HG03469 (cell line): ENCODE results near the gene FAM78A.

Source experiments
- ATAC-seq: cut with Tn5 transposase; IDR thresholded peaks from one replicate; pipeline ENCODE4 v1.9.1; 2021; ENCODE audit warnings: mild to moderate bottlenecking, moderate library complexity, moderate number of reproducible peaks; ENCODE audit not compliant: unreplicated experiment

The FAM78A gene

DNA sequence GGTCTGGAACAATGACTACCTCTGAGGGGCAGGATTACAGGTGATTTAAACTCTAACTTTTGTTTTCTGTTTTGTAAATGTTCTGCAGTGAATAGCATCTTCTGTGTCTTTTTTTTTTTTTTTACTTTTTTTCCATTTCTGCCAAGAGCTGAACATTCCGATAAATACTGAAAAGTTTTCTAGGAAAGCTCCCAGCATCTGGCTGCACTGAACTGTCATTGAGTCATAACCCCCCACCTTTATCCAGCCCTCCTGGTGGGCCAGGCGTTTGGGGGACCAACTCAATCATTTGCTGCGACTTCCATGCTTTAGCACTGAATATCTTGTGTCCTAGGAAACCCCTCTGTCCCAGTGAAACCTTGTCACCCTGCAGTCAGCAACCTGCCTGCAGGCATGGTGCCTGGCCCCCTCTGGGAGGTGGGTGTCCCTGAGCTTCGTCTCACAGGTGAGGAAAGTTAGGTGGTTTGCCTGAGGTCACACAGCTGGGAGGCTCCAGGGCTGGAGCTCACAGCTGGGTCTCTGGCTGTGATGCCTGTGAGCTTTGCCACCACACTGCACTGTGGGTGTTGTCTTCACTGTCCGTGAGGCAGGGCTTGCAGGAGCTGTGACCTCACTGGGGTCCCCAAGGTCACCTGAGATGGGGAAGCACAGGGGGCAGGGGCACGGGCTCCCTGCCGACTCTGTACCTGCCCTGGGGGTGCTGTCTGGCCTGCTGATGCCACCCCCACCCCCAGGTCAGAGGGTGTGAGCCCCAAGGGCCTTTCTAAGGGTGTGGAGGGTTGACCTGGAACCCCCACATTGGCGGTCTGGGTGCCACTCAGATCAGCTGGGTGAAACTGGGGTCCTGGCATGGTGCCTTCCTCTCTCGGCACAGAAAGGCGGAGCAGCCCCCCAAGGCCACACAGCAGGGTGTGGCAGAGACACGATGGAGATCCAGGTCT, 27.3 kb upstream of the FAM78A start:
- ATAC-seq = no peak

DNA sequence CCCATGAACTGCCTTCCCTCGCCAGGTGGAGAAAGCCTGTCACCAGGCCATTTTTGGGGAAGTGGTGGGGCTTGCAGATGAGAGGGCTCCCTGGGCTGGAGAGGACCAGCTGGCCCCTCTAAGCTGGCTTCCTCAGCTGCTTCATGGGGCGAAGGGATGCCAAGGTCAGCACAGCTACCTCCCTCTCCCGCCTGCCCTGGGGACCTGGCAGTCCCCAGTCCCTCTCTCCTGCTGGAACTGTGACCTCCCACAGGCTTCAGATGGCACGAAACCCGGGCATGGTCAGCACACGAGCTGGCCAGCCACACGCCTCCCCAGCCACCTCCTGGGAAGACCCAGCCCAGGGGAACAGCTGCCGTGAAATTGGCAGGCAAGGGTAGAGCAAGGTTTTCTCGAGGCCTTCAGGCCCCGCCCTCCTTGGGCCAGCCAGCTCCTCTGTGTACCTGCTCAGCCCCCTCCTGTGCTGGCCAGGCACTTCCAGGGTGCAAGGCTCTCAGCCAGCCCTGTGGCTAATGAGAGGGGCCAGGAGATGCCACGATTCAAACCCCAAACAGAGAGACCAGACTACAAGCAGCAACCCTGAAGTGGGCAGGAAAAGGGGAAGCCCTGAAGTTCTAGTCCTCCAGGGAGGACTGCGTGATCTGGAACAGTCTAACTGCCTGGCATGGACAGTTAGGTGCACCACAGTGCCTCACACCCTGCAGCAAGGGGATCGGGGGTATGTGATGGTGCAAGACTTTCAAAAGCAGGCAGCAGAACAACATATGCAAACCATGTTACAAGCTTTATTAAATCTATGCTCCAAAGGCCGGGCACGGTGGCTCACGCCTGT, 26.1 kb upstream of the FAM78A start:
- no peak for ATAC-seq

- no peak for ATAC-seq
These were observed 24.1 kb upstream of the FAM78A start for GRCh38 chr9:131300444-131300843.

GRCh38 chr9:131299961-131300347, 23.6 kb upstream of the FAM78A start:
- no peak for ATAC-seq

DNA sequence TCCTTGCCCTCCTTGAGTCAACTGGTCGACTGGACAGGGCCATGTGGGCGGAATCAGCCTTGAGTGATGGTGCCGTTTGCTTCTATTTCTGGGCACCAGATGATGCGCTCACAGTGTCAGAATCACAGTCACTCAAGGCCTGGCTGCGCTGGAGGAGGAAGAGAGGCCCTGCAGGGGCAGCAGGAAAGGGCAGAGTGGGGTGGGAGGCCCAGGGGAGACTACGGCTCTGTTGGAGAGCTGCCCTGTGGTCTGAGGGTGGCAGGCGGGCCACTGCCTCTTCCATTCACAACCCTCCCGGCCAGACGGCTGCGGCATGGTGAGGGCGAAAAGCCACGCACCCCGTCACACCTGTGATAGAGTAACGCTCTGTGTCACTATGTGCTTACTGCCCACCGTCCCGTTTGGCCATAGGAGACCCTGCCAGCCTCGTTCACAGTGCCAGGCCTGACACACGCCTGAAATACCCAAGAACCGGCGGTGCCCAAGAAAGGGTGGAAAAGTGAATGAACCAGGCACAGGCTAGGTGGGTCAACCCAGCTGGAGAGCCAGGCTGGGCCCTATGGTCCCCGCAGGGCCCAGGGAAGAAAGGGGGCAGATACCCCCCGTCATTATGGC, 23.1 kb upstream of the FAM78A start:
- ATAC-seq = no peak

DNA sequence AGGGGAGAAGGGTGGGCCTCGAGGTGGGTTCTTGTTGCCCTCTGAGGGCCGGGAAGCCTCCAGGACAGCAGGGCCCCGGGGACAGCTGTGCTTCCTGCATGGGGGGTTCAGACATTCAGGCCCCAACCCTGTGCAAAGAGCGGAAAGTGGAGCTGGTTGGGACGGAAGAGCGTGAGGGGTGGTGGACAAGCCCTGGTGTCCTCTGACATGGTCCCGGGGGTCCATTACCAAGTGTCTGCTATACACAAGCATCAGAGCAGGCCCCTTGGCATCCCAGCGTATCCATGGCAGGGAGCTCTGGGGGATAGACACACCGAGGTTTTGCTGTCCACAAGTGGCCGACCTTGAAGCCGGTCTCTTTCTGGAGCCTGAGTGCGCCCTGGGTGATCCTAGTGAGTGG, 22.5 kb upstream of the FAM78A start:
- no peak for ATAC-seq

GRCh38 chr9:131298341-131298740, 22.0 kb upstream of the FAM78A start:
- ATAC-seq = no peak

GRCh38 chr9:131297903-131298302, 21.6 kb upstream of the FAM78A start:
- no peak for ATAC-seq

DNA sequence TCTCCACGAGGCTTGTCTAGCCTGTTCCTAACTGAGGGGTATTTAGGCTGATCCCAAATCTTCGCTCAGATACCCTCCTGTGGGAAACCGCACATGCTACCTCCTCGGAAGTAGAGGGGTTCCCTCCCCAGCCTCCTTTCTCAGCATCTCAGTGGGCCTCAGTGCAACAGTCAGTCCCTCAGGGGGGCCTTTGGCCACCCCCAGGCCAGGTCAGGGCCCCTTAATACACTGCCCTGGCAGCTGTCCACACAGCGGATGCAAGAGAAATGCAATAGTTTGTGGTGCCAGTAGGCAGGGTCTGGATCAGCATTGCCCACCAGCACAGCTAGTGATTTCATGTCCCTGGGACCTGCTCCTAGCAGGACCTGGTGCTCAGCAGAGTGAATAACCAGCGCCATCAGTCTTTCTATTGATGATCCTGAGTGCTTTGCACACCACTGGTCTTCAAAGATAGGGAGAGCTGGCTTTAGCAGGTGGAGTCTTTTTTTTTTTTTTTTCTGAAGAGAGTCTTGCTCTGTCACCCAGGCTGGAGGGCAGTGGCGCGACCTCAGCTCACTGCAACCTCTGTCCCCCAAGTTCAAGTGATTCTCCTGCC, 20.7 kb upstream of the FAM78A start:
- ATAC-seq = no peak

DNA sequence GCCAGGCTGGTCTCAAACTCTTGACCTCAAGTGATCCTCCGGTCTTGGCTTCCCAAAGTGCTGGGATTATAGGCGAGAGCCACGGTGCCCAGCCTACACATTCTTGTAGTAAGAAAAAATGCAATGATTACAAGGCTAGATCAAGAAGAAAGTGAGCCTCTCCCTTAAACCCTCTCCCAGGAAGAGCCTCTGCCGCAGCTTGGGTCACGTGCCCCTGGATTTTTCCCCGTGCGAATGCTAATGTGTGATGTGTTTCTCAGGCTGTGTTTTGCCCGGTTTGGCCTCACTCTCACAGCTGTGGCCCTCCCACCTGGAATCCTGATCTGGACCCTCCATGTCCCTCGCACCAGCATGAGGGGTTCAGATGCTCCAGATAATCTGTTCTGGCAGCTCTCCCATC, 20.1 kb upstream of the FAM78A start:
- no peak for ATAC-seq

- no peak for ATAC-seq
These were observed 16.6 kb upstream of the FAM78A start for GRCh38 chr9:131292937-131293336.

- ATAC-seq = no peak
These were observed 15.5 kb upstream of the FAM78A start for GRCh38 chr9:131291795-131292315.

DNA sequence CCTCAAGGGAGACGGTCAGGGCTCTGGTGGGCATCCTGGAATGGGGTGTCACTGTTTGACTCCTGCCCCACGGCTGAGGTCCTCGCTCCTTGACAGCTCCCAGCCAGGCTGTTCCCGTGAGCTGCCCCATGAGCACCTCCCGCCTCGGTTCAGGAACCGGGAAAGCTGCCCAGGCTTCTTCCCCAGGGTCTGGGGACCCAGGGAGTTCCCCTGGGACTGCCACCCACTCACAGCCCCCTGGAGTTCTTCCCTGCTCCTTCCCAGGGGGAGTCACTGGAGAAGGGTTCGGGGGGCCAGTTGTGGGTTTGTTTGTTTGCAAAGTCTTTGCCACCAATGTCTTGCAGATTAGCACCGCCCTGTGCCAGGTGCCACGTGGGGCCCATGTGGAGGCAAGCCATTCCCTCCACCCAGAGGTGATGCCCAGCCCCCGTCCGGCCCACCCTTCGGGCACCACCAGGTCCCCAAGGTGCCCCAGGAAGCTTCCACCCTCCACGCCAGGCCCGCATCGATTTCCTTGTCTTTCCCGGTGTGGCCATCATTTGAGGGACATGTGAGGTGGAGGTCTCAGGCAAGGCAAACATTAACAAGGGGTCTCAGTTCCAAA, 14.6 kb upstream of the FAM78A start:
- ATAC-seq = no peak

- ATAC-seq = no peak
These were observed 13.9 kb upstream of the FAM78A start for GRCh38 chr9:131290036-131290766.

DNA sequence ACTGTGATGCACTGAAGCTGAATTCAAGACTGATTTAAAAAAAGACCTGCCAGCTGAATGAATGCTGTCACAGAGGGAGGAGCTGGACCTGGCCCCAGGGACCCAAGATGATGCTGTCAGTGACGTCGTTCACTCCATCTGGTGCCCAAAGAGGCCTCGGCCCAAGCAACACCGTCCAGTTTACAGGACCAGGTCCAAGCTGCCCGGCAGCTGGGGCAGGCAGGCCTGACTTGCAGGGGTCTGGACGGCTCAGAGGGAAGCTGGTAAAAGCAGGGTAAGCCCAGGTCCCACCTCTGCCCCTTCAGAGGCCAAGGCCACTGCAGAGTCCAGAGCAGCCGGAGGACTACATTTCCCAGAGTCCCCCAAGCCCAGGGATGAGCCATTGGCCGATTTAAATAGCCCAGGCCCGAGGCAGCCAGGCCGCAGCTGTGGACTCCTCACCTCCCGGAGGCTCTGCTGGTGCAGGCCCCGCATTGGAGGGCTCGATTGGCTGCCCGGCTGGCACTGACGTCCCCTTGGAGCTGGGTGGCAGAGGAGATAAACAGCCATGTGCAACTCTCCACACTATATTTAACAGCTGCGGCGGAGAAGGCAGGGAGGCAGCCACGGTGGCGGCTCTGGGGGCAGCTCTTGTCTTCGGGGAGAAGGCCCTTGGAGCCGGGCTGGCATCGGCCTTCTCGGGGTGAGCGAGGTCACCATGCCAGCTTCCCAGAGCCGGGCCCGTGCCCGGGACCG, 13.2 kb upstream of the FAM78A start, which contains the start of gene PLPP7:
TSS of gene PLPP7 (plus strand) at position 423 of the 735 bp plus-strand sequence. CDS start at position 698, 275 bp downstream.
- no peak for ATAC-seq

- ATAC-seq = no peak
These were observed 11.9 kb upstream of the FAM78A start for GRCh38 chr9:131288217-131288616.

GRCh38 chr9:131287359-131287758, 11.0 kb upstream of the FAM78A start:
- no peak for ATAC-seq

DNA sequence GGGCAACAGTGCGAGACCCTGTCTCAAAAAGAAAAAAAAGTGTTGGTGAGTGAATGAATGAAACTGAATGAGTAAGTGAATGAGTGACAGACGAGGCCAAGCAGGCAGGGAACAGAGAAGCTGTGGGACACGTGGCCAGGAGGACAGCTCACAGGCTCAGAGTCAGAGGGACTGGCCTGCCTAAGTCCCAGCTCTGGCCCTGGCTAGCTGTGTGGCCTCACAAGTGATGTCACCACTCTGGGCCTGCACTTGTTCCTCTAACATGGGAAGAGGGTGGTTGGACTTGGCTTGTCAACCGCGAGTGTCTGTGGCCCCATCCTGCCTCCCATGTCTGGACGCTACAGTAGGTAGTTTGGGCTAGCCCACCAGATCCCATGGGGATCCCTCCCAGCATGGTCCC, 8.5 kb upstream of the FAM78A start:
- no peak for ATAC-seq
